Measurements from ENCODE around the gene HSD17B14. TPM values are rescaled to one million over a fixed set of nuclear protein-coding genes. Genes with fewer than 3 reads are reported as not detected.

The HSD17B14 gene
- total RNA-seq, 3 donors from 2014 or later (not counting 1 experiment from before 2014, with no cell fraction given) = 0.75 TPM; not detected in 2

DNA sequence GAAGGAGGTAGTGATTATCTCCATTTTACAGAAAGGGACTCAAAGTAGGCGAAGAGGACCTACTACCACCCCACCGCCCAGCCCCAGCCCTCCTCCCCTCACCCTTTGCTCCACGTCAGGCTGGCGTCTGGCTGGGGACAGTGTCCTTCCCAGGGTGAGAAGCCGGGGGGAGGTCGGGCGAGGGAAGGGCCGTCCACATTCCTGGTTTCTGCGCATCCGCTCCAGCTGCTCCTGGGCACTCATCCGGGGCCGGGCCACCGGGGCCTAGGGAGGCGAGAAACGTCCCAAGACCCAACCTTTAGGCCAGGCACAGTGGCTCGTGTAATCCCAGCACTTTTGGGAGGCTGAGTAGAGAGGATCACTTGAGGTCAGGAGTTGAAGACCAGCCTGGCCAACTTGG is 4.8 kb upstream of the HSD17B14 start:
- H3K4me1 ChIP-seq (ENCODE audit: control insufficient read depth, insufficient read depth, low read length) = peaks cover 14% of the 10 kb centered on the region
- no peaks in the 10 kb centered on the region for H3K9me3 Mint-ChIP-seq
- no peaks in the 10 kb centered on the region for H3K36me3 ChIP-seq (ENCODE audit: control insufficient read depth, insufficient read depth, low read length)
- H3K4me3 ChIP-seq (ENCODE audit: low read length) = no peak overlapping the region
- no peak overlapping the region for H3K27ac ChIP-seq (ENCODE audit: low read length)
- H3K27me3 Mint-ChIP-seq (ENCODE audit: low read depth in 2 of 2) = peaks cover 0 to 14% of the 10 kb centered on the region in 2 donors
- H3K9me3 ChIP-seq (ENCODE audit: control insufficient read depth, insufficient read depth, low read length) = no peaks in the 10 kb centered on the region
- DNase-seq (no peak), ATAC-seq (no peak)
- WGBS (ENCODE audit: insufficient coverage) = 94% methylated on average over 16 of the region's 16 CpGs
- H3K27ac Mint-ChIP-seq = no peak overlapping the region
- no peak overlapping the region for H3K4me3 Mint-ChIP-seq
- intact Hi-C loops (cut with micrococcal nuclease) = no loop called here
- TF ChIP-seq CTCF (IDR thresholded peaks at IDR 0.05) = no peak
- no peaks in the 10 kb centered on the region for H3K36me3 Mint-ChIP-seq
- peaks cover 10 to 16% of the 10 kb centered on the region in 2 donors for H3K4me1 Mint-ChIP-seq
- peaks cover 12% of the 10 kb centered on the region for H3K27me3 ChIP-seq (ENCODE audit: control insufficient read depth, insufficient read depth, low read length)

- H3K36me3 ChIP-seq (ENCODE audit: control insufficient read depth, insufficient read depth, low read length) = no peaks in the 10 kb centered on the region
- TF ChIP-seq CTCF (IDR thresholded peaks at IDR 0.05) = no peak
- Mint-ChIP-seq H3K9me3 (no peaks in the 10 kb centered on the region), H3K4me1 (peaks cover 14 to 27% of the 10 kb centered on the region in 2 donors), H3K27ac (no peak overlapping the region), H3K27me3 (ENCODE audit: low read depth in 2 of 2) (peaks cover 0 to 22% of the 10 kb centered on the region in 2 donors), H3K36me3 (no peaks in the 10 kb centered on the region), H3K4me3 (no peak overlapping the region)
- H3K27ac ChIP-seq (ENCODE audit: low read length) = no peak overlapping the region
- H3K9me3 ChIP-seq (ENCODE audit: control insufficient read depth, insufficient read depth, low read length) = no peaks in the 10 kb centered on the region
- H3K27me3 ChIP-seq (ENCODE audit: control insufficient read depth, insufficient read depth, low read length) = peaks cover 13% of the 10 kb centered on the region
- H3K4me1 ChIP-seq (ENCODE audit: control insufficient read depth, insufficient read depth, low read length) = peaks cover 23% of the 10 kb centered on the region
- intact Hi-C loops (cut with micrococcal nuclease) = no loop called here
- DNase-seq (no peak), ATAC-seq (no peak)
- H3K4me3 ChIP-seq (ENCODE audit: low read length) = no peak overlapping the region
- 80% methylated on average over 9 of the region's 9 CpGs for WGBS (ENCODE audit: insufficient coverage)
These were observed 1.4 kb upstream of the HSD17B14 start for GRCh38 chr19:48837687-48838086.

GRCh38 chr19:48837051-48837524 is 797 bp upstream of the HSD17B14 start:
- Histone ChIP-seq H3K9me3 (ENCODE audit: control insufficient read depth, insufficient read depth, low read length) (no peaks in the 10 kb centered on the region), H3K27ac (ENCODE audit: low read length) (no peak overlapping the region), H3K27me3 (ENCODE audit: control insufficient read depth, insufficient read depth, low read length) (peaks cover 13% of the 10 kb centered on the region), H3K4me1 (ENCODE audit: control insufficient read depth, insufficient read depth, low read length) (peaks cover 23% of the 10 kb centered on the region), H3K4me3 (ENCODE audit: low read length) (no peak overlapping the region), H3K36me3 (ENCODE audit: control insufficient read depth, insufficient read depth, low read length) (no peaks in the 10 kb centered on the region)
- peak overlapping the region; percentile 81 for H3K4me3 Mint-ChIP-seq
- peak; percentile 56 to 79 (median 67) for ATAC-seq
- H3K27me3 Mint-ChIP-seq (ENCODE audit: low read depth in 2 of 2) = peaks cover 0 to 22% of the 10 kb centered on the region in 2 donors
- peaks cover 14 to 23% of the 10 kb centered on the region in 2 donors for H3K4me1 Mint-ChIP-seq
- peak; percentile 60 to 88 for DNase-seq
- 6% methylated on average over 28 of the region's 29 CpGs for WGBS (ENCODE audit: insufficient coverage)
- H3K9me3 Mint-ChIP-seq = no peaks in the 10 kb centered on the region
- no peaks in the 10 kb centered on the region for H3K36me3 Mint-ChIP-seq
- TF ChIP-seq CTCF (IDR thresholded peaks at IDR 0.05) = no peak
- peak overlapping the region; percentile 56 to 90 for H3K27ac Mint-ChIP-seq
- intact Hi-C loops (cut with micrococcal nuclease) = no loop called here

GRCh38 chr19:48835734-48836088 is 580 bp downstream of the HSD17B14 start:
- Histone ChIP-seq H3K9me3 (ENCODE audit: control insufficient read depth, insufficient read depth, low read length) (no peaks in the 10 kb centered on the region), H3K36me3 (ENCODE audit: control insufficient read depth, insufficient read depth, low read length) (no peaks in the 10 kb centered on the region), H3K27me3 (ENCODE audit: control insufficient read depth, insufficient read depth, low read length) (peaks cover 13% of the 10 kb centered on the region), H3K27ac (ENCODE audit: low read length) (no peak overlapping the region), H3K4me3 (ENCODE audit: low read length) (no peak overlapping the region), H3K4me1 (ENCODE audit: control insufficient read depth, insufficient read depth, low read length) (peaks cover 23% of the 10 kb centered on the region)
- peak overlapping the region; percentile 69 for H3K4me3 Mint-ChIP-seq
- intact Hi-C loops (cut with micrococcal nuclease) = loop anchor here (1.0 kb wide), 2 partner anchors 40 to 47 kb away; no protein-coding TSS in a partner anchor
- DNase-seq = peak; percentile 88 to 95
- H3K9me3 Mint-ChIP-seq = no peaks in the 10 kb centered on the region
- TF ChIP-seq CTCF (IDR thresholded peaks at IDR 0.05) = peak; percentile 76
- under 1% methylated on average over 12 of the region's 12 CpGs for WGBS (ENCODE audit: insufficient coverage)
- H3K27me3 Mint-ChIP-seq (ENCODE audit: low read depth in 2 of 2) = peaks cover 0 to 25% of the 10 kb centered on the region in 2 donors
- peak; percentile 94 to 96 (median 96) for ATAC-seq
- H3K4me1 Mint-ChIP-seq = peaks cover 14 to 23% of the 10 kb centered on the region in 2 donors
- peak overlapping the region; percentile 59 to 90 for H3K27ac Mint-ChIP-seq
- H3K36me3 Mint-ChIP-seq = no peaks in the 10 kb centered on the region

All from natural killer cell (primary cell).